Calu3 (cell line): ENCODE measurements around the gene MAP3K14. TPM values are rescaled to one million over a fixed set of nuclear protein-coding genes. Genes with fewer than 3 reads are reported as not detected.

Experiments
- BruUV-seq: library from RNA; stranded (reverse); fragments of 400-500 nt; replicated peaks from 2 replicates; lab custom pipeline; 2021; lab: Mats Ljungman, UMichigan
- CTCF ChIA-PET: fragments of 300-600 bp; sonication (Branson Sonifier 250); formaldehyde crosslinking; loops from one replicate; lab custom pipeline; 2022; ENCODE audit warnings: antibody characterized with exemption; lab: Charles Lee
- DNase-seq: peaks from one replicate; pipeline ENCODE4 v3.0.0; 2022
- H3K27ac Mint-ChIP-seq: one replicate; pipeline ENCODE4 v1.8.0; 2022; ENCODE audit warnings: mixed read lengths; ENCODE audit not compliant: unreplicated experiment
- H3K27me3 Mint-ChIP-seq: one replicate; pipeline ENCODE4 v1.8.0; 2022; ENCODE audit warnings: mixed read lengths; ENCODE audit not compliant: unreplicated experiment
- H3K36me3 Mint-ChIP-seq: one replicate; pipeline ENCODE4 v1.8.0; 2022; ENCODE audit warnings: mild to moderate bottlenecking, moderate library complexity, mixed read lengths; ENCODE audit not compliant: insufficient read depth, unreplicated experiment
- H3K4me1 Mint-ChIP-seq: one replicate; pipeline ENCODE4 v1.8.0; 2022; ENCODE audit warnings: mild to moderate bottlenecking, low read depth, mixed read lengths; ENCODE audit not compliant: unreplicated experiment
- H3K4me3 Mint-ChIP-seq: one replicate; pipeline ENCODE4 v1.8.0; 2022; ENCODE audit warnings: mild to moderate bottlenecking, low read depth, moderate library complexity, mixed read lengths; ENCODE audit not compliant: unreplicated experiment
- H3K9me3 Mint-ChIP-seq: one replicate; pipeline ENCODE4 v1.8.0; 2022; ENCODE audit warnings: low read depth, mixed read lengths; ENCODE audit not compliant: unreplicated experiment
- intact Hi-C: fragments of 100-400 bp; cut with micrococcal nuclease; formaldehyde crosslinking; loops from one replicate; pipeline ENCODE4 v1.10.0; 2022; ENCODE audit not compliant: unreplicated experiment
- total RNA-seq: library from RNA; stranded (reverse); gene quantifications from 2 replicates; pipeline ENCODE4 v1.2.3, GENCODE V29; 2022
- TF ChIP-seq, protein P1 (sequence below): fragments of 200-600 bp; IDR thresholded peaks from one replicate; pipeline ENCODE4 v1.8.0; 2022; ENCODE audit warnings: antibody characterized with exemption; ENCODE audit not compliant: unreplicated experiment

The MAP3K14 gene
- total RNA-seq, 1 experiment from 2014 or later = 26.7 TPM

GRCh38 chr17:45361976-45362375 lies 45.2 kb upstream of the MAP3K14 start:
- Mint-ChIP-seq H3K9me3 (peaks cover 6% of the 10 kb centered on the region), H3K36me3 (no peaks in the 10 kb centered on the region), H3K27me3 (no peaks in the 10 kb centered on the region), H3K4me3 (no peak overlapping the region), H3K4me1 (no peaks in the 10 kb centered on the region), H3K27ac (no peak overlapping the region)
- CTCF ChIA-PET = interaction anchor here (0.9 kb wide), 1 partner anchor 10 kb away, joined by 3 read pairs; no protein-coding TSS in a partner anchor
- intact Hi-C loops = no loop called here
- BruUV-seq = no TSS peak
- no peak for DNase-seq
- TF ChIP-seq, protein P1, sequence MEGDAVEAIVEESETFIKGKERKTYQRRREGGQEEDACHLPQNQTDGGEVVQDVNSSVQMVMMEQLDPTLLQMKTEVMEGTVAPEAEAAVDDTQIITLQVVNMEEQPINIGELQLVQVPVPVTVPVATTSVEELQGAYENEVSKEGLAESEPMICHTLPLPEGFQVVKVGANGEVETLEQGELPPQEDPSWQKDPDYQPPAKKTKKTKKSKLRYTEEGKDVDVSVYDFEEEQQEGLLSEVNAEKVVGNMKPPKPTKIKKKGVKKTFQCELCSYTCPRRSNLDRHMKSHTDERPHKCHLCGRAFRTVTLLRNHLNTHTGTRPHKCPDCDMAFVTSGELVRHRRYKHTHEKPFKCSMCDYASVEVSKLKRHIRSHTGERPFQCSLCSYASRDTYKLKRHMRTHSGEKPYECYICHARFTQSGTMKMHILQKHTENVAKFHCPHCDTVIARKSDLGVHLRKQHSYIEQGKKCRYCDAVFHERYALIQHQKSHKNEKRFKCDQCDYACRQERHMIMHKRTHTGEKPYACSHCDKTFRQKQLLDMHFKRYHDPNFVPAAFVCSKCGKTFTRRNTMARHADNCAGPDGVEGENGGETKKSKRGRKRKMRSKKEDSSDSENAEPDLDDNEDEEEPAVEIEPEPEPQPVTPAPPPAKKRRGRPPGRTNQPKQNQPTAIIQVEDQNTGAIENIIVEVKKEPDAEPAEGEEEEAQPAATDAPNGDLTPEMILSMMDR = no peak

- DNase-seq = no peak
- no peaks in the 10 kb centered on the region for H3K4me1 Mint-ChIP-seq
- no peaks in the 10 kb centered on the region for H3K27me3 Mint-ChIP-seq
- TF ChIP-seq, protein P1 = no peak
- no peak overlapping the region for H3K4me3 Mint-ChIP-seq
- H3K36me3 Mint-ChIP-seq = no peaks in the 10 kb centered on the region
- intact Hi-C loops = no loop called here
- CTCF ChIA-PET = interaction anchor here (0.7 to 0.9 kb wide), 2 partner anchors 10 to 44 kb away, joined by 3 read pairs; no protein-coding TSS in a partner anchor
- BruUV-seq = no TSS peak
- no peak overlapping the region for H3K27ac Mint-ChIP-seq
- peaks cover 6% of the 10 kb centered on the region for H3K9me3 Mint-ChIP-seq
Observed at GRCh38 chr17:45361451-45361850, 44.6 kb upstream of the MAP3K14 start.

DNA sequence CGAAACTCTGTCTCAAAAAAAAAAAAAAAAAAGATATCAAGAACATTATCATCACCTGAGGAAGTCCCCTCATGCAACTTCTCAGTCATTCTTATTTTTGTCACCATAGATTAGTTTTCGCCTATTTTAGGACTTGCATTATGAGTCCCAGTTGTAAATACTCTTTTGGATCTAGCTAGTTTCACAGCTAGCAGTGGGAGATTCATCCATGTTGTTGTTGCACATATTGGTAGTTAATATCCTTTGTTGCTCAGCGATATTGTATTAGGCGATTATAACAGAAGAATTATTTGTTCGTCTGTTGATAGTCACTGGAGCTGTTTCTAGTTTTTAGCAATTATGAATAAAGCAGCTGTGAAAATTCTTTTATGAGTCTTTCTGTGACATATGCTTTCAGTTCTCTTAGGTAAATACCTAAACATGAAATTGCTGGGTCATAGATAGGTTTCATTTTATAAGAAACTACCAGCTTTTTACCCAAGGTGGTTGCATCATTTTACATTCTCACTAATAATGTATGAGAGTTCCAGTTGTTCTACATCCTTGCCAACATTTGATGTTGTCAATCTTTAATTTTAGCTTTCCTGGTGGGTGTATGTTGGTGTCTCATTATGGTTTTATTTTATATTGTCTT lies 40.7 kb upstream of the MAP3K14 start:
- H3K27me3 Mint-ChIP-seq = no peaks in the 10 kb centered on the region
- no peak overlapping the region for H3K4me3 Mint-ChIP-seq
- no TSS peak for BruUV-seq
- intact Hi-C loops = no loop called here
- H3K27ac Mint-ChIP-seq = no peak overlapping the region
- H3K9me3 Mint-ChIP-seq = peaks cover 2% of the 10 kb centered on the region
- no peak for DNase-seq
- no peaks in the 10 kb centered on the region for H3K36me3 Mint-ChIP-seq
- peaks cover 13% of the 10 kb centered on the region for H3K4me1 Mint-ChIP-seq
- TF ChIP-seq, protein P1 = no peak
- CTCF ChIA-PET = no interaction called here

- TF ChIP-seq, protein P1 = no peak
- Mint-ChIP-seq H3K4me3 (no peak overlapping the region), H3K4me1 (peaks cover 13% of the 10 kb centered on the region), H3K27me3 (no peaks in the 10 kb centered on the region), H3K27ac (no peak overlapping the region), H3K9me3 (no peaks in the 10 kb centered on the region), H3K36me3 (no peaks in the 10 kb centered on the region)
- BruUV-seq = no TSS peak
- CTCF ChIA-PET = no interaction called here
- intact Hi-C loops = no loop called here
- no peak for DNase-seq
Observed at GRCh38 chr17:45355087-45355486, 38.3 kb upstream of the MAP3K14 start.
